HG03108 (cell line): ENCODE measurements around the gene ZNF19.
"Not testable (repeated sequence)": the region's sequence is repeated elsewhere in the genome, so short reads cannot be mapped to it uniquely, and the experiment has no call there.

Source experiments
- ATAC-seq: cut with Tn5 transposase; IDR thresholded peaks from one replicate; pipeline ENCODE4 v1.9.1; 2021; ENCODE audit warnings: moderate library complexity; ENCODE audit not compliant: unreplicated experiment

ZNF19 gene

DNA sequence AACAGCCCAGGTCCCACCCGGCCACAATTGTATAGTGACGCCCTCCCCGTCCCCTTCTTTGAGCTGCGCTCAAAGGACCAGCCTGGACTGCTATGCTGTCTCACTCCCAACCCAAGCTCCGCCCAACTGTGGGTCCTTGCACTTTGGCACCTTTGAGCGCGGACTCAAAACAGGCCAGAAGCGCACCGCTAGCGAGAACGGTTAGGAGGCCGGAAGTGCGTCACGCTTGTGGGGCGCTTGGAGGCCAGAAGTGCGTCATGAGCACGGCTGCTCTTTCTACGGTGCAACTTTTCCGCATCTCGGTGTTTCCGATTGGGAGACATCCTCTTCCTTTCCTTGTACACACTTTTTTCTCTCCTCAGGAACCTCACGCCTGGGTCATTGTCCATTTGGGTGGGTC, at the start of gene ZNF19:
Gene ZNF19 (minus strand): TSS at position 203 of the 400 bp plus-strand sequence. CDS start 7,210 bp downstream, outside the sequence.
- no peak for ATAC-seq

DNA sequence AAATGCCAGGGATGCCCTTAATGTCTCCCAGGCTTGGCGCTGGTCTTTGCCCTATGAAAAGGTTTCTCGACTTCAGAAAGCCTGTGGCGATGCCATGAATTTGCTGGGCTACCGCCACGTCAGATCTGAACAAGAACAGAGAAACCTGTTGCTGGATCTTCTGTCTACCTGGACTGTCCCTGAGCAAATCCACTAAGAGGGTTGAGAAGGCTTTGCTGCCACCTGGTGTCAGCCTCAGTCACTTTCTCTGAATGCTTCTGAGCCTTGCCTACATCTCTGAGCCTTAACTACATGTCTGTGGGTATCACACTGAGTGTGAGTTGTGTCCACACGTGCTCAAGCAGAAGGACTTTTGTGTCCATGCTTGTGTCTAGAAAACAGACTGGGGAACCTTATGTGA, 48.5 kb upstream of the ZNF19 start:
- peak; percentile 58 for ATAC-seq

- ATAC-seq, result no peak
Measured at GRCh38 chr16:71536752-71537499, 47.8 kb upstream of the ZNF19 start.

GRCh38 chr16:71532366-71532765, 43.2 kb upstream of the ZNF19 start:
- no peak for ATAC-seq

DNA sequence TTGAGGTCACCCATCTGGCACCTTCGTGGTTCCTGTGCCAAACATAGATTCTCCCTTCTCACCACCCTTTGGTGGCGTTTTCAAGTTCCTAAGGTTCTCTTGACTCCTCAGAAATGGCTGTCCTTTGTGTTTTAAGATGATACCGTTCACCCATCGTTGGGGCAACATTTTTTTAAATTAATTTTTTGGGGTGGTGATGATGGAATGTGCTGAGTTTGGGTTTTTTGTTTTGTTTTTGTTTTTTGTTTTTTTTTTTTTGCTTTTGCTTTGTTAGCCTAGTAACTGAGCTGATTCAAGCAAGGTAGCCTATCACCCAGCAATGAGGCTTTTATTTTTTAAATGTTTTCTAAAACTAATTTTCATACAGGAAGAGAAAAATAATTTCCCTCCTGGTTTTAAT, 39.7 kb upstream of the ZNF19 start:
- ATAC-seq, result no peak

GRCh38 chr16:71528257-71528656, 39.1 kb upstream of the ZNF19 start:
- no peak for ATAC-seq

- ATAC-seq, result no peak
Measured at GRCh38 chr16:71526111-71526631, 37.0 kb upstream of the ZNF19 start, which contains the start of gene CHST4. TSS of gene CHST4 (plus strand) at chr16:71526426. CDS start at chr16:71536678, 10,252 bp downstream.

- ATAC-seq, result no peak
Measured at GRCh38 chr16:71524566-71525553, 35.7 kb upstream of the ZNF19 start.

GRCh38 chr16:71520550-71520949, 31.4 kb upstream of the ZNF19 start:
- ATAC-seq, result no peak

DNA sequence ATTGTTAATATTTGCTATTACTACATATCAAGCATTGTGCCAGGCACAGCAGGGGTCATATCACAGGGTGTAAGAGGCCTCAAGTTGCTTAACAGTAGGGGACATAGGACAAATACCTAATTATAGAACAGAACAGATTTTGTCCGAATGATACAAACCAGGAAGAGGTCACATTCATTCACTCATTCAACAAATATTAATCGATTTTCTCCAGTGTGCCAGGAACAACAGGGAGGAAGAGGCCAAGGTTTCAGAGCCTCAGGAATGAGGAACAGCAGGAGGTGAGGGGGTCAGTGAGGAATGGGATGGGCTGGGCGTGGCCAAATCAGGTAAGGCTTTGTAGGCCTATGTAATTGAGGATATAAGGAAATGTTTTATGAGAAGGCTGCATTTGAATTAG, 25.9 kb upstream of the ZNF19 start:
- no peak for ATAC-seq

GRCh38 chr16:71514476-71514875, 25.4 kb upstream of the ZNF19 start:
- no peak for ATAC-seq

DNA sequence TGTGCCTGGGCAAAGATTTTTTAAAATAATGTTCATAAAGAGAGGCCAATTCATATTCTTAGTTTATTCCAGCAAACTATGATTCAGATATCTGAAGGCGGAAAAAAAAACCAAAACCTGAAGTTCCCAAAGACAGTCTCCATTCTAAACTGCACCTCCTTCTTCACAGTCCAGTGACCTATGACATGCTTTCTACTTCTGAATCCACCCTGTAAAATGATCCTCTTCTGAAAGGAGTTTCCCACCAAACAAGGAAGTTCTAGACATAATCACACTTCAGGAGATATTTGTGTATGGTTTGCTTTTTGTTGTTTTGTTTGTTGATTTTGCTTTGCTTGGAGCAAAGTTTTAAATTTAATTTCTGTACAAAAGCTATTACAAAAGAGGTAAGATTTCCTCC, 24.2 kb upstream of the ZNF19 start:
- ATAC-seq, result no peak

- ATAC-seq, result no peak
Measured at GRCh38 chr16:71507061-71507460, 17.9 kb upstream of the ZNF19 start.

GRCh38 chr16:71504901-71505300, 15.8 kb upstream of the ZNF19 start:
- no peak for ATAC-seq

- not testable (repeated sequence) for ATAC-seq
Measured at GRCh38 chr16:71504051-71504450, 14.9 kb upstream of the ZNF19 start.

DNA sequence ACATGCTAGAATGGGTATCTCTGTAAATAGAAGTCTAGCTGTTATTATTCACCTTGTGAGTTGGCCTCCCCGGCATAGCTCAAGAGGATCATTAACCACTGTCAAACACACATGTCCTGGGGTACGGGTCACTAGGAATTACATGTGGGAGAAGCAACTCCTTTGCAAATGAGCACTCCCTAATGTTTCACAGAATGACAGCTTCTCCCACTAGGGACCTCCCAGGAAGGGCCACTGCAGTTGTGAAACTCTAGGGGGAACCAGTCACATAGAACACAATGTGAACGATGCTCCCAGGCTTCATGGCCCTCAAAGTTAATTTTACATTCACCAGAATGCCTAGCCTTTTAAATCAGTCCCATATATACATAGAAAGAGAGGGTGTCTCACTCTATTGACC, 12.4 kb upstream of the ZNF19 start:
- no peak for ATAC-seq

- ATAC-seq, result no peak
Measured at GRCh38 chr16:71500964-71501363, 11.8 kb upstream of the ZNF19 start.

DNA sequence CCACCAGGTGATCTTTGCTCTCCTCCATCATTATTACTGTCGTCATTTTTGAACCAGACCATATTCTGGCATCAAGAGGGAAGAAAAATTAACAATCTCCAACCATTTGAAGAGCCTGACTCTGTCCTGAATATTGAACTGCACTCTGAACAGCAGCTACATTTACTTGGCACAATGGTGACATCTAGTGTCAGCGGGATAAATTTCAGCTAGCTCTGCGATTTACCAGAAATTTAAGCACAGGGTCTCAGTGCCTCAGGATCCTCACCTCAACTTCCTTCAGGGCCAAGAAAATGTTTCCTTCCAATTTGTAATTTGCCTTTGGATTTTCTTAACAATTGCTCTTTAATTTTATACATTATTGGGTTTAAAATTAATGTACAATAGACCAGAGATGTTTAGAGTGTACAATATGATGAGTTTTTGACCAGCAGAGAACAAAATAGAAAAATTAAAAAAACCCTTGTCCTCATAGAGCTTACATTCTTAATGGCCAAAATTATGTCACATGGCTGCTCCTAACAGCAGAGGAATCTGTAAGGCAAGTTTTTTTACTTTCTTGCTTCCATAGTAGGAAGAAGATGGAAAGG, 10.7 kb upstream of the ZNF19 start:
- no peak for ATAC-seq

DNA sequence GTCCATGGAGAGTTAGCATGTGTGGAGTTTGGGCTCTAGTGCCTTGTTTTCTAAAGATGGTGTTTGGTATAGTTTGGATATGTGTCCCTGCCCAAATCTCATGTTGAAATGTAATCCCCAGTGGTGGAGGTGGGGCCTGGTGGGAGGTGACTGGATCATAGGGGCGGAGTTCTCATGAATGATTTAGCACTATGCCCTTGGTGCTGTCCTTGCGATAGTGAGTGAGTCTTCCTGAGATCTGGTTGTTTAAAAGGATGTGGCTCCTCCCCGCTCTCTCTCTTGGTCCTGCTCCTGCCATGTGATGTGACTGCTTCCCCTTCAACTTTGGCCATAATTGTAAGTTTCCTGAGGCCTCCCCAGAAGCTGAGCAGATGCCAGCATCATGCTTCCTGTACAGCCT, 8.9 kb upstream of the ZNF19 start:
- ATAC-seq, result no peak

DNA sequence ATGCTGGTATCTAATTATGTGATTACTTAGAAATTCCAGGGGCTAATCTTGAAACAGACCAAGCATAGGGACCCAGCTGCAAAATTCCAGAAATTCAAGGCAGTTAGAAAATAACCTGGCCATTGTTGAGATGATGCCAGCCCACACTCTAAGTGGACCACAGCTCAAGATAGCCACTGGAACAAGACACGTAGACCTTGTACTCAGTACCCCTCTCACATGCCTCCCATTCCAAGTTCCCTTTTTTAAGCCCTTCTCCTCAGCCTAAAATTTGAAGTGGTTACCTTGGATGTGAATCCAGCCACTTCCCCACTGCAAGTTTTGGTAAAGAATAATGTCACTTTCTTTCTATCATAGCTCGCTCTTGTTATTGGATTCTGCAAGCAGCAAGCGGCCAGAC, 4.1 kb upstream of the ZNF19 start:
- ATAC-seq, result no peak

- ATAC-seq, result no peak
Measured at GRCh38 chr16:71492786-71493185, 3.7 kb upstream of the ZNF19 start.
